HG03097 (cell line): Measurements from ENCODE around the gene DGCR6L.
"Not testable (repeated sequence)": the region's sequence is repeated elsewhere in the genome, so short reads cannot be mapped to it uniquely, and the experiment has no call there.

Experiments
- ATAC-seq: cut with Tn5 transposase; IDR thresholded peaks from one replicate; pipeline ENCODE4 v1.9.1; 2021; ENCODE audit not compliant: unreplicated experiment, low FRiP score

Gene DGCR6L

DNA sequence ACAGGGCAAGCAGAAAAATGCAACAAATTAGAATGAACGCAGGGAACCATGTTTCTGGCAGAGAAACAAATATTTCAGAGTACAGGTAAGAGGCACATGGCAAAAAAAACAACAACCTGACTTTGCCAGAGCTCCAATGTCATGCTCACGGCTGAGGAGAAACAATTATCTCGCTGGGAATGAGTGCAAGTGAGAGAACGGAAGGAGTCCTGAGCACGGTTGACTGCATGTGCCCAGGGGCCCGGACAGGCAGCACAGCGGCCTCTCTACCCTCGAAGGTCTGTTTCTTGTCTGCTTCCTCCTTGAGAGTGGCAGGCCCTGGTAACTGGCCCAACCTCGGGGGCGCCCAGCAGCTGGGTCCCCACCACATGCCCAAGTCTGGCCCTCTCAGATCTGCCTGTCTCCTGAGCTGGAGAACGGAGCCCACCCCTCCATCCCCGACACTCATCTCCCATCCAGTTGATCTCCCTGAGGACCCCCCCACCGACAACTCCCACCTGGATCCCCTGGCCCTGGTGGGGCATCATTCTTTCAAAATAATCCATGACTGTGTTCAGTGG lies 27.1 kb downstream of the DGCR6L start:
- ATAC-seq: no peak

DNA sequence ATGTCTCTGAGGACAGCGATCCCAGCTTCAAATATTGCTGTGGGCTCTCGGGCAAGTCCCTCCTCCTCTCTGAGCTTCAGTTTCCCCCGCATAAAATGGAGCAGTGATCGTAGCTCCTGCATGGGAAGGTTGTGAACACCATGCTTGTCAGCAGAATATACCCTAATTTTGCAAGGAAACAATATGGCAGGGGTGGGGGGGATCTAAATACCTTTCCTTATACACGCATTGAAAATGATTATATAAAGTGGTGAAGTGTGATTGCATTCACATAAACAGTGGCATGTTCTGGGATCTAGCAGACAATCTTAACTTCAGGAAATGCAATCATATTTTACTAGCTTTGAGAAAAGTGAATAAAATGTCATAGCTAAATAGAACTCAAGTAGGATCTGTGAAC lies 27.8 kb downstream of the DGCR6L start:
- no peak for ATAC-seq

DNA sequence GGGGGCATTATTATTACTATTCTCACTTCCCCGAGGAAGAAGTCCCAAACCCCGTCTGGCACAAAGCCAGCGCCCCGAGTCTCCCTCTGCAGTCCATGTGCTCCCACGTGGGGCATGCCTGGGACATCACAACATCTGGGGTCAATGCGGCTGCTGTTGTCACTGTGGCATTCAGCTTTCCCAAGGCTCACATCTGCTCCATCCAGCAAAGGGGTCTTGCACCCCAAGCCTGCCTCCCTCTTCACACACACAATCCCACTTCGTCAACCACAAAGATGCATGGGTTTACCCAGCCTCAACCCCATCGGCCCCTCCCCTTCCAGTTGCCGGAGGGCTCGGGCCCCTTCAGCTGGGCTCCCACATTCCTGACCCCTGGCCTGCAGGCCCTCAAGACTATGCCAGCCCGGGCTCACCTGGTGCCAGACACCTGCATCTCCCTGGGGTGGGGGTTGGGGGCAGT lies 28.2 kb downstream of the DGCR6L start:
- ATAC-seq: no peak

DNA sequence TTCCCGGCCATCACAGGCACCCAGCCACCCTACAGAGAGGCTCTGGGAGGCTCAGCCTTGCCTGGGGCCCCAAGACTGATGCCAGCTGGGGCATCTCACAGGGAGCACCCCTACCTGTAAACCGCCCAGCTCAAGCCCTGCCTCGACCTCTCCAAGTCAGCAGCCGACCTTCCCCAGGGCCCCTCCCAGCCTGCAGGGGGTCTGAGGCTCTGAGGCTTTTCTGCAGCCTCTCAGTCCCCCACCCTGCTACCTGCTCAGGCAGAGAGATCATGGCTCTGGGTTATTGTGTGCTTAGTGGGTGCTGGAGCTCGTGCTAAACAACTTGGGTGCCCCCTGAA lies 28.6 kb downstream of the DGCR6L start:
- ATAC-seq: no peak

DNA sequence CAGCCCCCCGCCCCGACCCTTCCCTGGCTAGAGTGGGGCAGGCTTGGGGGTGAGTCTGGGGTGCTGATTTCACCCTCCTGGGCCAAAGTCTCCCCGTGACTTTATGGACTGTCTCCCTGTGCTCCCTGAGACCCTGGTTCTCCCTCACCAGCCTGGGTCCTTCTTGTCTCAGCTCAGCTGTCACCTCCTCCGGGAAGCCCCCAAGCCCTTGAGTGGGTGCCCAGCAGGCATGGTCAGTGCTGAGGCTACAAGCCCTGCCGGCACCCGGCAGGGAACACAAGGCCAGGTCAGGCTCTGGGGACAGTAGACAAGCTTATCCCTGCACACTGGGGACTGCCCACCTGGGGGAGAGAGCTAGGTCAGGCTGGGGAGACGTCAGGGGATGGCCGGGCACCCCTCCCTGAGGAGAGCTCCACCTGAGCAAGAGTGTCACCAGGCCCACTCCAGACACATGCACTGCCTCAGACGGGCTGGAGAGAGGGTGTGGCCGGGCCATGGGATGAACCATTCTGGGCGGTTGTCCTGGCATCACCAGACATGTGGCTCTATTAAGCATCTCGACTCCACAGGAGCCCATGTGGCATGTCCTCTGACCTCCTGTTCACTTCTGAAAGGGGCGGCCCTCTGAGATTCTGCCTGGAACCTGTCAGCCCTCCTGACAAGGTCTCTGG lies 29.1 kb downstream of the DGCR6L start:
- no peak for ATAC-seq

DNA sequence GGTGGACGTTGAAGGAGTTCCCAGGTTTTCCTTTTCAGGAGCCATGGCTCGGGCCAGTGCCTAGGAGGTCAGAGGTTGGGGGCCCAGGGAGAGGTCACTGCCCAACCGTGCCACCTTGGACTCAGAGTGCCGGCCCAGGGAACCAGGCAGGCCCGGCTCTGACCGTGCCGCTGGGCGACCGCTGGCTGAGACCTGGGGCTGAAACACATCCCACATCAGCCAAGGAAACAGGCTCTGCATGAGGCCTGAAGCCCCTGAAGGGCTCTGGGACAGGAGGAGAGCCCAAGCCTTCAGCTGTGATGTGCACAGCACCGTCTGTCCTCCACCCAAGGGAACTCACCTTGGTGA lies 29.8 kb downstream of the DGCR6L start:
- no peak for ATAC-seq

DNA sequence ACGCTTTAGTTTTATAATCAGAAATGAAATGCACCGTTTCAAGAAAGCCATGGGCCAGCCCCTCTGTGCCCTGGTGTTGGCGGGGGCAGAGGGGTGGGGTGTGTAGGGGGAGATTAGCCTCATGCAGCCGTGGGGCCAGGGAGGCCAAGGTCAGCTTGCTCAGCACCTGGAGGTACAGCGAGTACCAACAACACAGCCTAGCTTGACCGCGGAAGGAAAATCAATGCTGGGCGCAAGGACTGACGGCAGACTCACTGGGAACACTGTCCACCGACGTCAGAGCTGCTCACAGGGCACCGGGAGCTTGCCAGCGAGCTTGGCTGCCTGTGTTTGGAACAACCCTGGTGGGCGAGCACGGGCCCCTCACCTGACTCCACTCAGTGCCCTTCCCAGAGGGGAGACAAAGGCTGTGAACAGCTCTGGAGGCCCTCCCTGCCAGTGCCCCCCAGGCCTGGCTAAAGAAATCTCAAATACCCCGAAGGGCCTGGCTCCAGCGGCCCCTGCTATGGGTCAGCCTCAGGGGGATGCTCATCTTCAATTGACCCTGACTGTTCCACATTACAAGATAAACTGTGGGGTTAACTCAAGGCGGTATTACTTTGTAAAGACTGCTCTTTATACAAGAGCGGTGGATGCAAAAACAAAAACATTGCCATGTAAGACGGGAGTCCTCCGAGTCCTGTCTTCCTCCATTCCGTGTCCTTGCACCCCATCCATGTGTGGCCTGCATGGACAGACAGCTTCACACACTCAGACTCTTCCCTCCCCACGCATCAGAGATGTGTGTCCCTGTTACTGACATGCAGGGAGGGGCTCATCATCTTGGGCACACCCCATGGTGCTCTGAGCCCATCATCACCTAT lies 30.4 kb downstream of the DGCR6L start:
- not testable (repeated sequence) for ATAC-seq

DNA sequence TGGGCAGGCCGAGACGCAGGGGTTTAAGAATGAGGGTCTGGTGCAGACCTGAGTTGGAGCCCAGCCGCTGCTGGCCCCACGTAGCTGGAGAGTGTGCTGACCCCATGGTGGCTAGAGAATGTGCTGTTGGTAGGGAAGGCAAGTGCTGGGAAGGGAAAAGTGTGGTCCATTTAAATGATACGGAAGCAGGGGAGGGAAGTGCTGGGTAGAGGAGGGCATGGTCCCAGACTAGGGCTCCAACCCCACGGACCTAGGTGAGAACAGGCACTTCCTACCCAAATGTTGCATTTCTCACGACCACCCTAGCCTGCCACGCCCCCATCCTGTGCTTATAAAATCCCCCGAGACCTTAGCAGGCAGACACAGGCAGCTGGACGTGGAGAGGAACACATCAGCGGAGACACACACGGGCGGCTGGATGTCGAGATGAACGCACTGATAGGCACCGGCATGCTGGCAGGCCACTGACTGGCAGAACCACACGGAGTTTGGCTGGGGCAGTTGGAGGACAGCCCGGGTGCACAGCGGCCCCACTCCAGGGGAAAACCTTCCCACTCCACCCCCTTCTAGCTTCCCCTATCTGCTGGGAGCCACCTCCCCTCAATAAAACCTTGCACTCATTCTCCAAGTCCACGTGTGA lies 33.0 kb downstream of the DGCR6L start:
- ATAC-seq: not testable (repeated sequence)

DNA sequence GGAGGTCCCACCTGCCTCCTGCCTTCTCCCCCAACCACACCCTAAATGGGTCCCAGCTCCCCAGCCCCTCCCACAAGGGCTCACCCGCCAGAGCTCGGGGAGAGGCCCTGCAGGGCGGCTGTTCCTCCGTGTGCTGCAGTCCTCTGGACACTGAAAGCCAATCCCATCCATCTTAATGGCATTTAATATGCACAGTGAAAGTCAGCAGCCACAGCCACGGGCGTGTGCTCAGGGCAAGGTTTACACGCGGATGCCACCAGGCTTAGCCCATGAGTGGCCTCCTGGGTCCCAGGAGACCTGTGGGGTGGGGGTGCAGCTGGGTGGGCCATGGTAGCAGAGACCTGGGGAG lies 33.6 kb downstream of the DGCR6L start:
- not testable (repeated sequence) for ATAC-seq

DNA sequence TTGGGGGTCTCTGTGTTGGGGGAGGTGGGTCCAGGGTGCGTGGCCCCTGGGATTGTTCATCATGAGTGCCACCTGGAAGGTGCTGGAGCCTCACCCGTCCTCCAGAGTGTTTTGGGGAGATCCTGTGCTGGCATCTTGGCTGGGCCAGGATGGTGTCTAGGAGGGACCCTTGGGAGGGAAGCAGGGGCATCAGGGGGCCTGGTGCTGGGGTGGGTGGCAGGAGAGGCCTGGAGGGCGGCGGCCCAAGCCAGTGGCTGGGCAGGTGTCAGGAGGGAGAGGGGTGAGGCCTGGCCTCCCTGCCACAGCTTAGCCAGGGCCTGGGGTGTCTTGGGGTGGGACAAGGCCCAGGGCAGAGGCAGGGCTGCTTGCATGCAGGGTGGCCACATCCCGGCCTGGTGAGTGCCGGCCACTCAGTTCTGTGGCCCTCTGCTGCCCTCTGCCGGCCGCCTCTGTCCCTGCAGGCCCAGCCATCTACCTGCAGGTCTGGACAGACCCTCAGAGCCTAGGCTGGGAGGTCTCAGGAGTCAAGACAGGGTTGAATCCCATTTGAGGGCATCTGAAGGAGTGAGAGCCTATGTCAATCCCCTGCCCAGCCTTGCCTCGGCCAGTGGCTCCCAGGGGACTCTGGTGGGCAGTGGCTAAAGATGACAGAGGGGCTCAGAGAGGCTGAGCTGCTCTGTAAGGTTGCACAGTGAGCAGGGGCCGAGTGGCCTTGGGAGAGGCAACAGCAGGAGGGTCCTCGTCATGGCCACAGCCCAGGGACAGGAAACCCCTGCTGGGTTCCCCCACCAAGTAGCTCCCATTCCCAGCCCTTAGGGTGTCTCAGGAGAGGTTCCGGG lies 34.2 kb downstream of the DGCR6L start:
- ATAC-seq: not testable (repeated sequence)

DNA sequence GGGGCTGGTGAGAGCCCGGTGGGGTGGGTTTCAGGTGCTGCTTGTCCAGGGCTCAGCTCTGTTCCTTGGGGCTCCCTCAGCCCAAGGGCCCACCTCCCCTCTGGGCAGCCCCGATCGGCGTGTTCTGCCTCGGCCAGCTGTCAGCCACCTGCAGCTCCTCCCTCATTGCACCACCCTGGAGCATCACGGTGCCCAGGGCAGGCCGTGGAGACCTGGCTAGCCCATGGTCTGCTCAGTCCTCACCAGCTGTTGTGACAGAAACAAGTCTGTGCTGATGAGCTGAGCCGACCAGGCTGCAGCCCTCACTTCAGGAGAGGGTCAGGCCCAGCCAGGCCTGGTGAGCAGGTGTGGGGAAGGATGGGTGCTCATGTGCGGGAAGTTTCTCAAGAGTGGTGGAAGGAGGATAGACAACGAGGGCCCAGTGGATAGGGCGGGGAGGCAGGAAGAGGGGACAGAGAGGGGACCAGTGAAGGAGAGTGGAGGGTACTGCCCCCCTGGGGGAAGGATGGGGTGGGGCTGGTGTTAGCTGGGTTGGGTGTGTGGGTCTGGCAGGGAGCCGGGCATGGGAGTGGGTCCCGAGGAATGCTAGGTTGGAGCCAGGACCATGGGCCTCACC lies 35.3 kb downstream of the DGCR6L start:
- ATAC-seq: no peak

DNA sequence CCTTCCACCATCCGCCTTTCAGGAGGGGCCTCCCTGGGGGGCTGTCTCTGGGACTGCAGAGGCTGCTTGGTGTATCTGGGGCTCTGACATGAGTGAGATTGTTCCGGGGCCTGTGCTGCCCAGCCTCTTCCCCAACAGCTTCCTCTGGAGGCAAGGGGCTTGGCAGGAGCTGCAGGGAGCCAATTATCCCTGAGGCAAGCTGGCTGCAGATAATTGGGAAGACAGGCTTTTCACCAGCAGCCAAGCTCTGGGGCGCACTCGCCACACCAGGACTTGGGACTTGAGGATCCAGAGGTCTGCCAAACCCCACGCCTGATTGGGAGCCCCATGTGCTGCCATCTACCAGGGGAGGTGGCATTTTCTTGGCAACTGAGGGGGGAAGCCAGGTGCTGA lies 36.2 kb downstream of the DGCR6L start:
- no peak for ATAC-seq

DNA sequence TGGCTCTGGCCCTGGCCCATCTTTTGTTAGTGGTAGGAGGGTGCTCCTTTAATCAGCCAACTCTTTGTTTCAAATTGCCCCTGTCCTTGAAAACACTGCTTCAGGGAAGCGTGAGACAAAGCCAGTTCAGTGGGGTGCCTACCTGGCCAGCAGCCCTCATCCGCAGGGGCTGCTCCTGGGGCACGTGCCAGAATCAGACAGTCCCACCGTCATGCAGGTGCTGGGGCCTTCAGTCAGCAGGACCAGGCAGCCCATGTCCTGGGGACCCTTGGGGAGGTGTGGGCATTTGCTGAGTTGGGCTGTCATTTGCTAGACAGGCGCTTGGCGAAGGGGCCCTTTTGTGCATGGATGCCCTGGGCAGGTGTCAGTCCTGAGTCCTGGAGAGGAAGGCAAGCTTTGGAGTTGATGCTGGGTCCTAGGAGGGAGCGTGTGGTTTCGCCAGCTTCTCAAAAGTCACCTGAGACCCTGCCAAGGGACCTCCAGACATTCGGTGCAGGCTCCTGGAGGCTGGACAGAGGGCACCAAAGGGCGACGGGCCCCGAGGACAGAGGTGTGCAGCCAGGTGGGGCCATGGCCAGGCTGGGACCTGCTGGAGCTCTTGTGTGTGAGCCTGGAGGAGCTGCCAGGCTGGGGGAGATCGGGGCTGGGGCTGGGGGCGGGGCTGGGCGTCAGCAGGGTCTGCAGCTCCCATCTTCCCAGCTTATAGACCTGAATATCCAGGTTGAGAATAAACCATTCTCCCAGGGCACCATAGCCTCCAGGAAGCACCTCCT lies 36.8 kb downstream of the DGCR6L start:
- no peak for ATAC-seq

DNA sequence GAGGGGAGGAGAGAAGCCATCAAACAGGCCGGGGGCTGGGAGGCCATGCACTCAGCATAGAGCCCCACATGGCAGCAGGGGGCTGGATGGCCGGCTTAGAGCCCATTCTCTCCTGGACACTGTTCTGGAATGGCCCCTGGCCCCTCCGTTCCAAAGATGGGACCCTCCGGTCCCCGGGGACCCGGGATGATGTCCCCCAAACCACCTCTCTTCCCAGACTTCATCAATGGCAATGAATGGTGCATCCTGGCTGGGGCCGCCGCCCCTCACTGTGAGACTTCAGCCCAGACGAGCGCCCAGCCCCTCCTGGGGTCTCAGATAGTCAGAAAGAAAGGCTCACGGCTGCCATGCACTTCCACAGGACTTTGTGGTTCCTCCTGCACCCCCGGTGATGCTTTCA lies 38.0 kb downstream of the DGCR6L start:
- ATAC-seq: no peak

DNA sequence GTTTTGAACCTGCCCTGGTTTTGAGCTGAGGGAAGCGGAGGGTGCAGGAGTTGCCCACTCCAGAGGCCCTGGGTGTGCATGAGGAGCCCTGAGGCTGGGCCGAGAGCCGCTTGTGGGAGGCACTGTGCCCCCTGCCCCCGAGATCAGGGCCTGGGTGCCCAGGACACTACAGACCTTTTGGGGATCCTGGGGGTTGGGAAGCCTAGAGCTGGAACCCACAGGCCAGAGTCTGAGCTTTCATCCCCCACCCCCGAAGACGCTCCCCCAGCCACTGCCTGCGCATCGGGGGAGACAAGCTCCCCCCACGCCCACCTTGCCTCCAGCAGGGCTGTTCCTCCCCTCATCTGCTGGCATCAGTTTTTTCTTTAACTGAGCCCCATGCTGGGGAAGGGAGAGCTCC lies 38.4 kb downstream of the DGCR6L start:
- ATAC-seq: not testable (repeated sequence)

DNA sequence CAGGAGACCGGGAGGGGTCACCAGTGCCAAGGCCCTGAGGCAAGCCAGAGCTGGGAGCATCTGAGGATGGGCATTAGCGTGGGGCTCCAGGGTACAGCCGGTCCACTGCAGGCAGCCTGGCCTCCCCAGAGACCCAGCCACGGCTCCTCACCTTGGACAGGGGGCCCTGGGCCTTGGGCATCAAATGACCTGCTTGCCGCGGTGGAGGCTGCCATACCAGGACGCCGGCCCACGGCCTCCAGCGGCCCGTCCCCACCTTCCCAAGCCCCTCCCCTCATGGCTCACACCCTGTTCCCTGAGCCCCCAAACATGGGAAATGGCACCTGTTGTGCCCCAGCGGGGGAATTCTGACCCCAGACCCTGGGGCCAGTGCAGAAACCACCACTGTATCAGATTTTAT lies 39.0 kb downstream of the DGCR6L start:
- ATAC-seq: no peak

DNA sequence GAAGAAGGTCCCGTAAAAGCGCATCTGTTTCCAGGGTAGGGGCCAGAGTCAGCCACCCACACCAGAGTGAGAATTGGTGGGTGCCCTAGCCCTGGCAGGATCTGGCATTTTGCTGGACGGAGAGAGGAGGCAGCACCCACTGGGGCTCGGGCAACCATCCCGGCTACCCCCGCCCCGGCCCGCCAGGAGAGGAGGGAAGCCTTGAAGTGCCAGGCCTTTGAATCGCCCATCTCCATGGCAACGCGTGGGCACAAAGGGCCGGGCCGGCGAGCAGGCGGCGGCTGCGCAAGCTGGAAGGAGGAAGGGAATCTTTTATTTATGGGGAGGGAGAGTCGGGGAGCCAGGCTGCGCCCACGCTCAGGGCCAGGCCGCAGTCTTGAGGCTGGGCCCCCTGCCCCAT lies 39.7 kb downstream of the DGCR6L start:
- ATAC-seq: not testable (repeated sequence)

DNA sequence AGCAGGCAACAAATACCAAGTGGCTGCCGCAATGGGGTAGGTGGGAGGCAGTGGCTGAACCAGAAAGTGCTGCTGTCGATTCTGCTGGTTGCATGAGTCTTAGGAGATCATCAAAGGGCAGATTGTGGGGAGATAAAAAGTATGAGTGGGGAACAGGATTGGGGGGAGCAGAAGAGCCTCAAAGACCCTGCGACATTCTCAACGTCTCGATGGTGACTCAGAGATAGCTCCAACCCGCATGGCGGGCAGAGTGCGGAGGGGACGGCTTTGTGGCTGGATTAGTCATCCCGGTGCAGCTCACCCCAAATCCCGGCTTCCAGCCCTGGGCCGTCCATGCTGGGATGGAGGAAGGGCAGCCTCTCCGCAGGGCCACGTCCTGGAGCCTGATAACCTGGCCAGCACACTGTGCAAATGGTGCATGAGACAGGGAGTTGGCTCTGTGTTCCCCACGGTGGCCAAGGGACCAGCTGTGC lies 40.2 kb downstream of the DGCR6L start:
- ATAC-seq: no peak

DNA sequence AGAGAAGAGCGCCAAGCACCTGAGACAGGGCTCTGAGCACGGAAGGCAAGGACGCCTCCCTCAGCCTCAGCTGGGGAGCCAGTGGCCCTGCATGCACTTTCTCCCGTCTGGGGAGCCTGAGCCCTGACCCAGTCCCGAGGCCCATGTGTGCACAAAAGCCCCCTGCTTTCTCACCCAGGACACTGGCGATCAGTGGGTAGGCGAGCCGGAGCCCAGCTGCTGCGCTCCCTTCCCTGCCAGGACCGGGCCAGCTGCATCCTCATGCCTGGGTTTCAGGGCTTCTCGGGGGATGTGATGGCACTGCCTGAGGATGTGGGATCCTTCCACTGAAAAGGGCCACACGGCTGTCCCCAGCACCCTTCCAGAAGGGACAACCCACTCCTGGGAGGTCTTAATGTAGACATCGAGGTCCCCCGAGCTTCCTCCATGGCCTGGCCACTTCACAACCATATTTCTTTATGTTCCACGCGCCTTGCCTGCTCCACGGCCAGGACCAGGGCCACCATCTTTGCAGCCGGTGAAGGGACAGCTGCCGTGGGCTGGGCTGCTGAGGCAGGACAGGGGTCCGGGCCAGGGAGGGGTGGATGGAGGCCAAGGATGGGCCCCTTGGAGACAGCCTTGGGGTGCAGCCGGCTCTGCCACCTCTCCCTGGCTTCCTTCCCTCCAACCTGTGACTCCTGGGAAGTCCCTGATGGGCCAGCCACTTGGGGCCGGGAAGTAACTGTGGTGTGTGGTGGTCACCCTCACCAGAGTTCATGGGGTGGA lies 41.0 kb downstream of the DGCR6L start:
- not testable (repeated sequence) for ATAC-seq
